Measurements from ENCODE around the gene BTN2A1.

Gene BTN2A1

DNA sequence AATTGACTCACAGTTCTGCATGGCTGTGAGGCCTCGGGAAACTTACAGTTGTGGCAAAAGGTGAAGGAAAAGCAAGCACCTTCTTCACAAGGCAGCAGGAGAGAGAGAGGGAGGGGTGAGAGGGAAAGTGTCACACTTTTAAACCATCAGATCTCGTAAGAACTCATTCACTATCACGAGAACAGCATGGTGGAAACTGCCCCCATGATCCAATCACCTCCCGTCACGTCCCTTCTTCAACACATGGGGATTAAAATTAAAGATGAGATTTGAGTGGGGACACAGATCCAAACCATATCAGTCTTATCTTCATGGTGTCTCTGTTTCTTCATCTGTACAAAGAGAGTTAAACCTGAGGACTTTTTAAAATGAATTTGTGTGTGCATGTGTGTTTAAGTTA is 28.6 kb downstream of the BTN2A1 start:
- no peaks in the 10 kb centered on the region for H3K27me3 ChIP-seq (ENCODE audit: control insufficient read depth, low read length)
- TF ChIP-seq EZH2phosphoT487 (IDR thresholded peaks at IDR 0.05; ENCODE audit: borderline replicate concordance, low read length) = no peak
- TF ChIP-seq, protein P1, sequence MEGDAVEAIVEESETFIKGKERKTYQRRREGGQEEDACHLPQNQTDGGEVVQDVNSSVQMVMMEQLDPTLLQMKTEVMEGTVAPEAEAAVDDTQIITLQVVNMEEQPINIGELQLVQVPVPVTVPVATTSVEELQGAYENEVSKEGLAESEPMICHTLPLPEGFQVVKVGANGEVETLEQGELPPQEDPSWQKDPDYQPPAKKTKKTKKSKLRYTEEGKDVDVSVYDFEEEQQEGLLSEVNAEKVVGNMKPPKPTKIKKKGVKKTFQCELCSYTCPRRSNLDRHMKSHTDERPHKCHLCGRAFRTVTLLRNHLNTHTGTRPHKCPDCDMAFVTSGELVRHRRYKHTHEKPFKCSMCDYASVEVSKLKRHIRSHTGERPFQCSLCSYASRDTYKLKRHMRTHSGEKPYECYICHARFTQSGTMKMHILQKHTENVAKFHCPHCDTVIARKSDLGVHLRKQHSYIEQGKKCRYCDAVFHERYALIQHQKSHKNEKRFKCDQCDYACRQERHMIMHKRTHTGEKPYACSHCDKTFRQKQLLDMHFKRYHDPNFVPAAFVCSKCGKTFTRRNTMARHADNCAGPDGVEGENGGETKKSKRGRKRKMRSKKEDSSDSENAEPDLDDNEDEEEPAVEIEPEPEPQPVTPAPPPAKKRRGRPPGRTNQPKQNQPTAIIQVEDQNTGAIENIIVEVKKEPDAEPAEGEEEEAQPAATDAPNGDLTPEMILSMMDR (IDR thresholded peaks at IDR 0.05; ENCODE audit: low read depth, low read length, poor library complexity, severe bottlenecking) = no peak
- H4K20me1 ChIP-seq (ENCODE audit: control insufficient read depth, insufficient read depth, low read depth, low read length) = no peaks in the 10 kb centered on the region
- H3K4me2 ChIP-seq (ENCODE audit: low read length) = no peak overlapping the region
- H3K4me3 ChIP-seq (ENCODE audit: low read length) = no peak overlapping the region
- H3K9me3 ChIP-seq (ENCODE audit: control insufficient read depth, insufficient read depth, low read length) = no peaks in the 10 kb centered on the region
- H3K36me3 ChIP-seq (ENCODE audit: control insufficient read depth, low read length) = no peaks in the 10 kb centered on the region
- no peak overlapping the region for H3K27ac ChIP-seq (ENCODE audit: low read depth, low read length)
- H3K9me2 ChIP-seq (replicated peaks; ENCODE audit: control insufficient read depth, low read length) = no peaks in the 10 kb centered on the region
- H3F3A ChIP-seq (ENCODE audit: control insufficient read depth, insufficient read depth) = no peaks in the 10 kb centered on the region
- peaks cover 14% of the 10 kb centered on the region for H3K4me1 ChIP-seq (ENCODE audit: control insufficient read depth, low read length)
- H3K79me2 ChIP-seq (ENCODE audit: control insufficient read depth, low read length) = no peaks in the 10 kb centered on the region

DNA sequence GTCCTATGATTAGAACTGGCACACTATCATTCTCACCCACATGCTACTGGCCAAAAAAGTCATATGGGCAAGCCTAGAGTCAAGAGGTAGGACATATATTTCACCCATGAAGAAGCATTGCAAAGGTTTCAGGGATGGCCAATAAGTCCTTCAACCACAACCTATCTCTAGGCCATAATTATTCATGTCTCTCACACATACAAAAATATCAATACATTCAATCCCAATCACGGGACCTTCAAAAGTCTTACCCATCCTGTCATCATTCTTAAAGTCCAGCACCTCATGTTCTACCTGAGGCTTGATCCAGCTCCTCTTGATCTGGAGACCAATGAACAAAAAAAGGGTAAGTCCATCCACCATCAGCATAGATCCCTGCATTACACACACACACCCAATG is 29.7 kb downstream of the BTN2A1 start:
- Histone ChIP-seq H3K4me3 (ENCODE audit: low read length) (no peak overlapping the region), H3K27me3 (ENCODE audit: control insufficient read depth, low read length) (no peaks in the 10 kb centered on the region), H4K20me1 (ENCODE audit: control insufficient read depth, insufficient read depth, low read depth, low read length) (no peaks in the 10 kb centered on the region), H3K9me3 (ENCODE audit: control insufficient read depth, insufficient read depth, low read length) (no peaks in the 10 kb centered on the region), H3K27ac (ENCODE audit: low read depth, low read length) (no peak overlapping the region), H3F3A (ENCODE audit: control insufficient read depth, insufficient read depth) (no peaks in the 10 kb centered on the region), H3K36me3 (ENCODE audit: control insufficient read depth, low read length) (no peaks in the 10 kb centered on the region), H3K79me2 (ENCODE audit: control insufficient read depth, low read length) (no peaks in the 10 kb centered on the region), H3K4me1 (ENCODE audit: control insufficient read depth, low read length) (peaks cover 14% of the 10 kb centered on the region), H3K4me2 (ENCODE audit: low read length) (no peak overlapping the region), H3K9me2 (replicated peaks; ENCODE audit: control insufficient read depth, low read length) (no peaks in the 10 kb centered on the region)
- TF ChIP-seq EZH2phosphoT487 (IDR thresholded peaks at IDR 0.05; ENCODE audit: borderline replicate concordance, low read length) = no peak
- TF ChIP-seq, protein P1 (IDR thresholded peaks at IDR 0.05; ENCODE audit: low read depth, low read length, poor library complexity, severe bottlenecking) = no peak

DNA sequence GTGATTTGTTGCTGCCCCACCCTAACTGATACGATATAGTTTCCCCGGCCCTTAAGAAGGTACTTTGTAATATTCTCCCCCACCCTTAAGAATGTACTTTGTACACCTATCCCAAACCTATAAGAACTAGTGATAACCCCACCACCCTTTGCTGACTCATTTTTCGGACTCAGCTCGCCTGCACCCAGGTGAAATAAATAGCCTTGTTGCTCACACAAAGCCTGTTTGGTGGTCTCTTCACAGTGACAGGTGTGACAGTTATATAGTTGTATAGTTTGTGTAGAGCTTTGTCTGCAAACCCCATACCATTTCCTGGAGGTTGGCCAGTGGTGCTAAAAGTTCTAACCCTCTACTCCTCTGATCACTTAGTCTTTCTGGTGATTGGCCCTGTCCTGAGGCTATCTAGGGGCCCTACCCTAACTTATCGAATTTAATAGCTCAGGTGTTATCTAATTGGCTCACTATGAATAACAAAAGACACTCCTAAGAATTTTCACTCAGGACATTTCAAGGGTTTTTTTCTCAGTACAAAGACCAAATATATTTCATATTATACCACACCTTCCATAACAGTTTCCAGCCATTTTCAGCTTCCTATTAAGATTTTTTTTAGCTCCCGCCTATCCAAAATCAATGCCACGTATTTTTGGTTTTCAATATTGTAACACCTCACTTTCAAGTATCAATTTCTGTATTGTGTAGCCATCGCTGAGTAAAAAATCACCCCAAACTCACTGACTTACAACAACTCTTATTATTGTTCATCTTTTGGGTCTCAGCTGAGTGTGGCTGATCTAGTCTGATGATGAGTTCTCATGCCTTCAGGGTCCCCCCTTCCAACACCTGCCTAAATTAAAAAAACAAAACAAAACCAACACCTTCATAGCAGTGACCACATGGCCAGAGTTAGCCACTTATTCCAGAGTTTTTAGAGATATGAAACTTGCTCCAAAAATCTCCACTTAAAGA is 32.5 kb downstream of the BTN2A1 start:
- Histone ChIP-seq H3F3A (ENCODE audit: control insufficient read depth, insufficient read depth) (no peaks in the 10 kb centered on the region), H3K9me3 (ENCODE audit: control insufficient read depth, insufficient read depth, low read length) (no peaks in the 10 kb centered on the region), H3K9me2 (replicated peaks; ENCODE audit: control insufficient read depth, low read length) (no peaks in the 10 kb centered on the region), H3K4me2 (ENCODE audit: low read length) (no peak overlapping the region), H3K27me3 (ENCODE audit: control insufficient read depth, low read length) (no peaks in the 10 kb centered on the region), H4K20me1 (ENCODE audit: control insufficient read depth, insufficient read depth, low read depth, low read length) (no peaks in the 10 kb centered on the region), H3K79me2 (ENCODE audit: control insufficient read depth, low read length) (no peaks in the 10 kb centered on the region), H3K27ac (ENCODE audit: low read depth, low read length) (no peak overlapping the region), H3K36me3 (ENCODE audit: control insufficient read depth, low read length) (no peaks in the 10 kb centered on the region), H3K4me3 (ENCODE audit: low read length) (no peak overlapping the region), H3K4me1 (ENCODE audit: control insufficient read depth, low read length) (peaks cover 5% of the 10 kb centered on the region)
- TF ChIP-seq, protein P1 (IDR thresholded peaks at IDR 0.05; ENCODE audit: low read depth, low read length, poor library complexity, severe bottlenecking) = no peak
- no peak for TF ChIP-seq EZH2phosphoT487 (IDR thresholded peaks at IDR 0.05; ENCODE audit: borderline replicate concordance, low read length)

Measured in DOHH2 (cell line).